Right renal pelvis (tissue), 4 donors: Measurements from ENCODE around the gene DLG3. TPM values are rescaled to one million over a fixed set of nuclear protein-coding genes. Genes with fewer than 3 reads are reported as not detected.

ENCODE experiments used
- DNase-seq, 4 donors: peaks; one replicate each; pipeline ENCODE4 v3.0.0-alpha.2; 2013; ENCODE audit warnings: low read depth in 4 of 4, low spot score in 3 of 4, missing footprints in 1 of 4
- polyA plus RNA-seq, 4 donors: library from polyadenylated mRNA; unstranded; fragments of 120-200 nt; gene quantifications; one replicate each; pipeline ENCODE4 v1.2.1, GENCODE V29; 2013; ENCODE audit not compliant: insufficient read length in 4 of 4

DLG3 gene
- polyA plus RNA-seq, 4 donors, result 37.1 to 46.4 (median 44.5) TPM

GRCh38 chrX:70476166-70476933, 31.7 kb downstream of the DLG3 start:
- DNase-seq, result no peak

- no peak for DNase-seq
These were observed 32.5 kb downstream of the DLG3 start for GRCh38 chrX:70476934-70477733.

- DNase-seq, result no peak
These were observed 33.1 kb downstream of the DLG3 start for GRCh38 chrX:70477734-70478075.

GRCh38 chrX:70478526-70479245, 34.1 kb downstream of the DLG3 start:
- DNase-seq, result no peak

- DNase-seq, result no peak
These were observed 34.7 kb downstream of the DLG3 start for GRCh38 chrX:70479247-70479921.

- no peak for DNase-seq
These were observed 35.5 kb downstream of the DLG3 start for GRCh38 chrX:70479922-70480659.

- no peak for DNase-seq
These were observed 36.0 kb downstream of the DLG3 start for GRCh38 chrX:70480660-70481018.

GRCh38 chrX:70481471-70482270, 37.0 kb downstream of the DLG3 start:
- no peak for DNase-seq

- no peak for DNase-seq
These were observed 37.7 kb downstream of the DLG3 start for GRCh38 chrX:70482300-70482699.

GRCh38 chrX:70485466-70485865, 40.8 kb downstream of the DLG3 start:
- DNase-seq, result no peak

- DNase-seq, result no peak
These were observed 44.2 kb downstream of the DLG3 start for GRCh38 chrX:70488856-70489255.

GRCh38 chrX:70494441-70494840, 49.8 kb downstream of the DLG3 start:
- DNase-seq, result no peak

- DNase-seq, result no peak
These were observed 51.9 kb downstream of the DLG3 start for GRCh38 chrX:70496491-70496890.

GRCh38 chrX:70497026-70497425, 52.4 kb downstream of the DLG3 start:
- DNase-seq, result no peak

GRCh38 chrX:70498129-70498528, 53.5 kb downstream of the DLG3 start:
- DNase-seq, result no peak

- no peak for DNase-seq
These were observed 56.2 kb downstream of the DLG3 start for GRCh38 chrX:70500826-70501225.

GRCh38 chrX:70504772-70505450, 60.3 kb downstream of the DLG3 start:
- no peak for DNase-seq

GRCh38 chrX:70505451-70505841, 60.8 kb downstream of the DLG3 start:
- DNase-seq, result no peak
